Liver (tissue), 3 donors: ENCODE measurements around the gene RSAD2.

Source experiments
- EGR1 ChIP-seq, 2 donors: IDR thresholded peaks; 2 replicates each; pipeline ENCODE4 v1.6.1; 2016 to 2018; ENCODE audit warnings: antibody characterized with exemption in 2 of 2, low read depth in 2 of 2
- NR2F2 ChIP-seq: IDR thresholded peaks from 2 replicates; pipeline ENCODE4 v1.6.1; 2016; ENCODE audit warnings: antibody characterized with exemption
- RAD21 ChIP-seq, 2 donors: IDR thresholded peaks; 2 replicates each; pipeline ENCODE4 v1.6.1; 2016; ENCODE audit warnings: antibody characterized with exemption in 2 of 2, mild to moderate bottlenecking in 2 of 2
- TAF1 ChIP-seq: conservative IDR thresholded peaks from 2 replicates; pipeline ENCODE4 v1.6.1; 2016; ENCODE audit warnings: antibody characterized with exemption, mild to moderate bottlenecking
- YY1 ChIP-seq: IDR thresholded peaks from 2 replicates; pipeline ENCODE4 v1.6.1; 2016; ENCODE audit warnings: antibody characterized with exemption, mild to moderate bottlenecking
- TF ChIP-seq, protein P1 (sequence below): fragments of 150-350 bp; IDR thresholded peaks from 2 replicates; pipeline ENCODE4 v1.5.1; 2017; ENCODE audit warnings: improper control_type of control experiment, low read depth, low read length; ENCODE audit not compliant: missing input control
- TF ChIP-seq, protein P2 (sequence below): IDR thresholded peaks from 2 replicates; pipeline ENCODE4 v1.6.1; 2016; ENCODE audit warnings: antibody characterized with exemption
- TF ChIP-seq, protein P3 (sequence below): IDR thresholded peaks from 2 replicates; pipeline ENCODE4 v1.6.1; 2016; ENCODE audit warnings: antibody characterized with exemption, mild to moderate bottlenecking
- TF ChIP-seq, protein P4 (sequence below): IDR thresholded peaks from 2 replicates; pipeline ENCODE4 v1.6.1; 2016; ENCODE audit warnings: antibody characterized with exemption
- TF ChIP-seq, protein P5 (sequence below): IDR thresholded peaks from 2 replicates; pipeline ENCODE4 v1.6.1; 2016; ENCODE audit warnings: antibody characterized with exemption
- donor health status: healthy.
- donor health status: healthy.

DNA sequence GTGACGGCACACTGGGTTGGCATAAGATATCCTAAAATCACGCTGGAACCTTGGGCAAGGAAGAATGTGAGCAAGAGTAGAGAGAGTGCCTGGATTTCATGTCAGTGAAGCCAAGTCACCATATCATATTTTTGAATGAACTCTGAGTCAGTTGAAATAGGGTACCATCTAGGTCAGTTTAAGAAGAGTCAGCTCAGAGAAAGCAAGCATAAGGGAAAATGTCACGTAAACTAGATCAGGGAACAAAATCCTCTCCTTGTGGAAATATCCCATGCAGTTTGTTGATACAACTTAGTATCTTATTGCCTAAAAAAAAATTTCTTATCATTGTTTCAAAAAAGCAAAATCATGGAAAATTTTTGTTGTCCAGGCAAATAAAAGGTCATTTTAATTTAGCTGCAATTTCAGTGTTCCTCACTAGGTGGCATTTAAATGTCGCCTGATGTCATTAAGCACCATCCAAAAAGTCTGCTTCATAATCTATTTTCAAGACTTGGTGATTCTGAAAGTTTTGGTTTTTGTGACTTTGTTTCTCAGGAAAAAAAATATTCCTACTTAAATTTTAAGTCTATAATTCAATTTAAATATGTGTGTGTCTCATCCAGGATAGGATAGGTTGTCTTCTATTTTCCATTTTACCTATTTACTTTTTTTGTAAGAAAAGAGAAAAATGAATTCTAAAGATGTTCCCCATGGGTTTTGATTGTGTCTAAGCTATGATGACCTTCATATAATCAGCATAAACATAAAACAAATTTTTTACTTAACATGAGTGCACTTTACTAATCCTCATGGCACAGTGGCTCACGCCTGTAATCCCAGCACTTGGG lies 19.6 kb downstream of the RSAD2 start:
- TF ChIP-seq, protein P1, sequence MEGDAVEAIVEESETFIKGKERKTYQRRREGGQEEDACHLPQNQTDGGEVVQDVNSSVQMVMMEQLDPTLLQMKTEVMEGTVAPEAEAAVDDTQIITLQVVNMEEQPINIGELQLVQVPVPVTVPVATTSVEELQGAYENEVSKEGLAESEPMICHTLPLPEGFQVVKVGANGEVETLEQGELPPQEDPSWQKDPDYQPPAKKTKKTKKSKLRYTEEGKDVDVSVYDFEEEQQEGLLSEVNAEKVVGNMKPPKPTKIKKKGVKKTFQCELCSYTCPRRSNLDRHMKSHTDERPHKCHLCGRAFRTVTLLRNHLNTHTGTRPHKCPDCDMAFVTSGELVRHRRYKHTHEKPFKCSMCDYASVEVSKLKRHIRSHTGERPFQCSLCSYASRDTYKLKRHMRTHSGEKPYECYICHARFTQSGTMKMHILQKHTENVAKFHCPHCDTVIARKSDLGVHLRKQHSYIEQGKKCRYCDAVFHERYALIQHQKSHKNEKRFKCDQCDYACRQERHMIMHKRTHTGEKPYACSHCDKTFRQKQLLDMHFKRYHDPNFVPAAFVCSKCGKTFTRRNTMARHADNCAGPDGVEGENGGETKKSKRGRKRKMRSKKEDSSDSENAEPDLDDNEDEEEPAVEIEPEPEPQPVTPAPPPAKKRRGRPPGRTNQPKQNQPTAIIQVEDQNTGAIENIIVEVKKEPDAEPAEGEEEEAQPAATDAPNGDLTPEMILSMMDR: peak; percentile 80
- TF ChIP-seq, protein P2, sequence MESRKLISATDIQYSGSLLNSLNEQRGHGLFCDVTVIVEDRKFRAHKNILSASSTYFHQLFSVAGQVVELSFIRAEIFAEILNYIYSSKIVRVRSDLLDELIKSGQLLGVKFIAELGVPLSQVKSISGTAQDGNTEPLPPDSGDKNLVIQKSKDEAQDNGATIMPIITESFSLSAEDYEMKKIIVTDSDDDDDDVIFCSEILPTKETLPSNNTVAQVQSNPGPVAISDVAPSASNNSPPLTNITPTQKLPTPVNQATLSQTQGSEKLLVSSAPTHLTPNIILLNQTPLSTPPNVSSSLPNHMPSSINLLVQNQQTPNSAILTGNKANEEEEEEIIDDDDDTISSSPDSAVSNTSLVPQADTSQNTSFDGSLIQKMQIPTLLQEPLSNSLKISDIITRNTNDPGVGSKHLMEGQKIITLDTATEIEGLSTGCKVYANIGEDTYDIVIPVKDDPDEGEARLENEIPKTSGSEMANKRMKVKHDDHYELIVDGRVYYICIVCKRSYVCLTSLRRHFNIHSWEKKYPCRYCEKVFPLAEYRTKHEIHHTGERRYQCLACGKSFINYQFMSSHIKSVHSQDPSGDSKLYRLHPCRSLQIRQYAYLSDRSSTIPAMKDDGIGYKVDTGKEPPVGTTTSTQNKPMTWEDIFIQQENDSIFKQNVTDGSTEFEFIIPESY: no peak
- TF ChIP-seq TAF1: no peak
- peak; percentile 26 for TF ChIP-seq NR2F2
- TF ChIP-seq, protein P3, sequence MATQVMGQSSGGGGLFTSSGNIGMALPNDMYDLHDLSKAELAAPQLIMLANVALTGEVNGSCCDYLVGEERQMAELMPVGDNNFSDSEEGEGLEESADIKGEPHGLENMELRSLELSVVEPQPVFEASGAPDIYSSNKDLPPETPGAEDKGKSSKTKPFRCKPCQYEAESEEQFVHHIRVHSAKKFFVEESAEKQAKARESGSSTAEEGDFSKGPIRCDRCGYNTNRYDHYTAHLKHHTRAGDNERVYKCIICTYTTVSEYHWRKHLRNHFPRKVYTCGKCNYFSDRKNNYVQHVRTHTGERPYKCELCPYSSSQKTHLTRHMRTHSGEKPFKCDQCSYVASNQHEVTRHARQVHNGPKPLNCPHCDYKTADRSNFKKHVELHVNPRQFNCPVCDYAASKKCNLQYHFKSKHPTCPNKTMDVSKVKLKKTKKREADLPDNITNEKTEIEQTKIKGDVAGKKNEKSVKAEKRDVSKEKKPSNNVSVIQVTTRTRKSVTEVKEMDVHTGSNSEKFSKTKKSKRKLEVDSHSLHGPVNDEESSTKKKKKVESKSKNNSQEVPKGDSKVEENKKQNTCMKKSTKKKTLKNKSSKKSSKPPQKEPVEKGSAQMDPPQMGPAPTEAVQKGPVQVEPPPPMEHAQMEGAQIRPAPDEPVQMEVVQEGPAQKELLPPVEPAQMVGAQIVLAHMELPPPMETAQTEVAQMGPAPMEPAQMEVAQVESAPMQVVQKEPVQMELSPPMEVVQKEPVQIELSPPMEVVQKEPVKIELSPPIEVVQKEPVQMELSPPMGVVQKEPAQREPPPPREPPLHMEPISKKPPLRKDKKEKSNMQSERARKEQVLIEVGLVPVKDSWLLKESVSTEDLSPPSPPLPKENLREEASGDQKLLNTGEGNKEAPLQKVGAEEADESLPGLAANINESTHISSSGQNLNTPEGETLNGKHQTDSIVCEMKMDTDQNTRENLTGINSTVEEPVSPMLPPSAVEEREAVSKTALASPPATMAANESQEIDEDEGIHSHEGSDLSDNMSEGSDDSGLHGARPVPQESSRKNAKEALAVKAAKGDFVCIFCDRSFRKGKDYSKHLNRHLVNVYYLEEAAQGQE: no peak
- TF ChIP-seq, protein P4, sequence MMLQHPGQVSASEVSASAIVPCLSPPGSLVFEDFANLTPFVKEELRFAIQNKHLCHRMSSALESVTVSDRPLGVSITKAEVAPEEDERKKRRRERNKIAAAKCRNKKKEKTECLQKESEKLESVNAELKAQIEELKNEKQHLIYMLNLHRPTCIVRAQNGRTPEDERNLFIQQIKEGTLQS: no peak
- TF ChIP-seq EGR1 (IDR thresholded peaks at IDR 0.05; ENCODE audit: low read depth in 2 of 2): no peak
- TF ChIP-seq YY1: no peak
- TF ChIP-seq, protein P5, sequence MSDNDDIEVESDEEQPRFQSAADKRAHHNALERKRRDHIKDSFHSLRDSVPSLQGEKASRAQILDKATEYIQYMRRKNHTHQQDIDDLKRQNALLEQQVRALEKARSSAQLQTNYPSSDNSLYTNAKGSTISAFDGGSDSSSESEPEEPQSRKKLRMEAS: no peak
- peak; percentile 84 for TF ChIP-seq RAD21 (IDR thresholded peaks at IDR 0.05)
